Superior temporal gyrus (tissue), 1 donor: ENCODE data around the gene PAPPA2.

ENCODE experiments used
- DNase-seq: peaks from one replicate; pipeline ENCODE4 v3.0.0-alpha.2; 2016; ENCODE audit errors: extremely low spot score

Gene PAPPA2

DNA sequence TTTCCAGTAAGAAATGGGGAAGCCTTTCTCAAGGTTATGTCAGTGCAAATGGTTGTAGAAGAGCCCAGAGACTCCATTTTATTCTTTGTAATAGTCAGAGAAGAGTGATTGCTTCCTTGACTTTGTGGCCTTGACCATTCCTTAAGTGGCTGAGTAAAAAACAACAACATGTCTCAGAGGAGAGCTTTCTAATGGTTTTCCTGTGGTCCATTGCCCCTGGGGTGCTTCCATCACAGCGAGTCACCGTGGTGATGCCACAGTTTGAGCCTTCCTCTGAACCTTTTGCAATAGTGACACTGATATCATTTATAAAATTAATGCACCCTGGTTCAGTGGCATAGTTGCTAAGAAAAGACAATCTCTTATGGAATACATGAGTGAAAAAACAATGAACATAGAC, 38.6 kb downstream of the PAPPA2 start:
- no peak for DNase-seq

DNA sequence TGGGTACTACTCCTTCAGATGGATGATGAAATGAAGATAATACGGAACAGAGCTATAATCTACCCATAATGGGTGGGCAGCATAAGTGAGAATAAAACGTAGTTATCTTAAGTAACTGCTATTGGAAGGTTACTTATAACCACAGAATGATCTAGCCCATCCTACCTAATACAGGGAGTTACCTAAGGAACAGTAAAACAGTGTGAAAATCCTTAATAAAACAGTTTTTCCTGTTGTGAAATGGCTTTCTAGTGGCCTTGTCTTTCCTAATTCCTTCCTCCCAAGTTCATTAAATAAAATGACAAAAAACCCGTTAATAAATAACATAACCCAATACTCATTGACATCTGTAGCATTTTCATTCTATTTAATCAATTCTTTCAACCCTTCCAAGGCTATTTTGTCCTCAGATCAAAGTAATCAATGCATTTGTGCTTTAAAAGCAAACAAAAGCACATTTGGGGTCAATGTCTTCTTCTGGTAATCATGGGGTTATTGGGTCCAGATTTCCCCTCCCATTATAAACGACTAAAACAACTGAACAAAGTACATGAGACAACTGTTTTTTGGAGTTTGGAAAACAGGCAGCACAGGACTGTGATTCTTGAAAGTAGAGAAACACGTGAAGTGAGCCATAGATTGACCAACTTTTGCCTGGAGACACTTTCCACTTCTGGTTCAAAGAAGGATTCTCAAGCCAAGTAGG, 42.0 kb downstream of the PAPPA2 start:
- DNase-seq: no peak

DNA sequence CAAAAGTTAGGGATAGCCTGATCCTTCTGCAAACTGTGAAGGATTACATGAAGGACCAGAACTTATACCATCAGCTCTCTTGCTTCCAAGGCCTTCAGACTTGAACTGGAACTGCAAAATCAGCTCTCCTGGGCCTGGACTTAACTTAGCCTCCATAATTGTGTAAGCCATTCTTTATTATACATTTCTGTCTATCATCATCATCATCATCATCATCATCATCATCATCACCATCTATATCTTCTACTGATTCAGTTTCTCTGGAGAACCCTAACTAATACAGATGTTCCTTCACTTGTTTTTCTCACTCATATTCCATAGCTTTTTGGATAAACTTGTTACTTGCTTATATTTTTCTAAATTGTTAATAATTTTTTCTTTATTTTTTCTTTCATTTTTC, 50.0 kb downstream of the PAPPA2 start:
- no peak for DNase-seq

- DNase-seq: no peak
Observed at GRCh38 chr1:176515310-176515709, 52.3 kb downstream of the PAPPA2 start.

GRCh38 chr1:176517484-176517883, 54.5 kb downstream of the PAPPA2 start:
- no peak for DNase-seq

GRCh38 chr1:176521211-176521610, 58.2 kb downstream of the PAPPA2 start:
- DNase-seq: no peak

DNA sequence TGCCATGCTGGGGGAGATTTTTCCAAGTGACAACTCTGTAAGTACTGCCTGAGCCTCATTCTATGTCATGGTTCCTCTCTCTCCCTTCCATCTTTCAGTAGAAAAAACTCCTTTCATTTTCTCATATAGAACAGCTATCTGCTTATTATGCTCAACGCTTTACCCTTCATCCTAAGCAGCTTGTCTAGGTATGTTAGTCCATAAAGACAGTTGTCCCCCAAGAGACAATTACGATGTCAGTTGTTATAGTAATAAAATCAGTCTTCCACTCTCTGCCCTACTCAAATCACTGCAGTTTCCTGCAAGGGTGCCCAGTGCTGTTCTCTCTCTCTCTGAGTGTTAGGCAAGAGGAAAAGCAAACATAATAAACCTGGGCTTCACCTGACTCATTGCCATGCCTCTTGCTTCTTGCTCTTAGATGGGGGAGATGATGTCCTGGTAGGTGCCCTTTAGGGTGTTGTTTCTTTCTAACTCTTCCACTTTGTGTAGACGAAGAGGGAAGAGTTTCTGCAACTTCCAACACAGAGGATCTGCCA, 59.4 kb downstream of the PAPPA2 start:
- DNase-seq: no peak

- no peak for DNase-seq
Observed at GRCh38 chr1:176529395-176530090, 66.6 kb downstream of the PAPPA2 start.

DNA sequence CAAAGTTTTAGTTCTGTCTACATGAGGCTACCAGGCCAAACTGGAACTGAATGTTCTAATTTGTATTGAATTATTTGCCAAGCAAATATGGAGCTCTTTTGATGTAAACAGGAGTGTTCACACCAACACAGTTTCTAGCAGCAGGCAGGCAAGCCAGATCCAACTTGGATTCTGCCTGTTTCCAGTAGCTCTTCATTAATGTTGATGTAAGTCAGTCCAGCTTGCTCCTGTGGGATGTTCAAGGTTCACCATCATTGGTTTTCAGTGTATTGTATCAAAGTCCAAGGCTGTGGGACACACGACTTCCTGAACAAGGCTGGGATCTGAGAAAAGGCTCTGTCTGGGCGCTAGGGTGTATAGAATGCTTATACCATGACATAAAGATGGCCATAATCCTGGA, 68.1 kb downstream of the PAPPA2 start:
- no peak for DNase-seq

- no peak for DNase-seq
Observed at GRCh38 chr1:176531921-176532897, 69.2 kb downstream of the PAPPA2 start.

DNA sequence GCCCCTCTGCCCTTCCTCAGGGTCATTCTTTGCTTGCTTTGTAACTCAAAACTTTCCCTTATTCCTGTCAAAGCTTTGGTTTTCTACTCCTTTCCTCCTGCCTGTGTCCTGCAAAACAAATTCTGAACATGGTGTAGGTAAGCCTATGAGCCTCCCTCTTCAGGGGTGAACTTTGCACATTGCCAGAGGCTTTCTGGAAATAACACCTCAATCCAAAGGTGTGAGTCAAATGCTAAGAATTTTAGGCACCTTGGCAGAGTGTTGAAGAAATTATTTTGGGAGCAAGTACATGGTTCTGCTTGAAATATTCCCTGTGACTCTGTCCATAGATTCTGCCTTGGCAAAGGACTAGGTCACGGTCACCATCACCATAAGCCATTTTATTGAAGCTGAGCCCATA, 70.0 kb downstream of the PAPPA2 start:
- DNase-seq: no peak

- no peak for DNase-seq
Observed at GRCh38 chr1:176536588-176536987, 73.6 kb downstream of the PAPPA2 start.

DNA sequence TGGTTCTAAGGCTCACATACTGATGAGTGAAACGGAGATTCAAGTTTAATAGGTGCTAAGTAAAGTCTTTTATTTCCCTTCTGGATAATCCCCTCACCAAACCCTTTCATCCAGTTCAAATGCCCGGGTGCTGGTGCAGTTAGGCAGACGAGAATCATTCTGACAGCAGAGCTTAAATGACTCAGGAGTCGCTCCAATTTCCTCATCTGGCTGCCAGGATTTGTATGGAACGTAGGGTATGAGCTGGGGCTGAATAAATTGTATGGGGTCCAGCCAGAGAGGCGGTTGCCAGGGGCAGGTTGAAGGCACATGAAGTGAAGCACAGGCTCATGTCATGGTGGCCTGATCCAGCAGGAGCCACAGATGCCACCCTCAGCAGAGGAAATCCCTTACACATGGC, 76.0 kb downstream of the PAPPA2 start:
- DNase-seq: no peak

DNA sequence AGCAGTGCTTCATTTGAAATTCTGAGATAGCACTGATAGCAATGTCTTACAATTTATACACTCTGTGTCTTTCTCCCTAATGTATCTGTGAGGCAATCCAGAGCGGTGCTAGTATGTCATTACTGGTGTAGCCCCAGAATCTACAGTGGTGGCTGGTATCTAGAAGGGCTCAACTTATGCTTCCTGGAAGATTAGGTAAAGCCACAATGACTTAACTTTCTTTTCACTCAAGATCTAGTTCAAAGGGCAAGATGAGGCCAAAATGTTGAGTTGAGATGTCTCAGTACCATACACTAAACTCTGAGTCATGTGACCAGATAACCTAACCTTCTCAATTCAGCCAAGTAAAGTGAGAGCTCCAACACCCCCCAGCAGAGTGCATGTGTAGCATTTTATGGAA, 77.5 kb downstream of the PAPPA2 start:
- no peak for DNase-seq

DNA sequence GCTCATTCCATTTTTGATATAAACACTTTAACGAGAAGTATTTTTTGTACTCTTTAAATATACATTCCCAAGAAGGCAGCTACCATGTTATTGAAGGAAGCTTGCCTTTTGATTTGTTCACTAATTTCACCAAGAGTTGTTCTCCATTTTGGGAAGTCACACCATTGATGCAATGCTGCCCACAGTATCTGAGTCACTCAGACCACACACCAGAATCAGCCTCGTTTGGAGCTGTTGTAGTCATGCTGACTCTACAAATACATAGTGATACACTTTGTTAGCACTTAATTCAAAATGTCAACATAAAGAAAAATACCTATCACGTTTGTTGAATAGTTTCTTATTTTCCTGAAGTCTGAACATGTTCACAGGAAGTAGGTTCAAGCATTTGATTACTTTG, 78.7 kb downstream of the PAPPA2 start:
- no peak for DNase-seq

DNA sequence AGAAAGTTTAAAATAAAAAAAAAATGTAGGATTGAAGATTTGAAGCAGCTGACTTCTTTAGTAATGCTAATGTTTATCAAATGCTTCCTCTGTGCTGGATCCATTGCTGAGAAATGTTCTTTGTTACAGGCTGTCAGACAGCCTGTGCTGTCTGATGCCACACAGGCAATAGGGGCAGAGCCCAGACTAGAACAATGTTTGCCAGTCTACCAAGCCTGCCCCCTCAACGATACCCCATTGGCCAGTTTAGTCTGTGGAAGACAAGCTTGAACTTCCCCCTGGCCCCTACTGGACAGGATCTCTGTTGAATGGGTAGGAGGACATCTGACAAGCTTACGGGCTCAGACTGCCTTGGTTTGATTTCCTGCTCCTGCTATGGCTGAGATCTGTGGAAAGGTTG, 79.4 kb downstream of the PAPPA2 start:
- DNase-seq: no peak

- DNase-seq: no peak
Observed at GRCh38 chr1:176543360-176544129, 80.6 kb downstream of the PAPPA2 start.

GRCh38 chr1:176545034-176545639, 82.2 kb downstream of the PAPPA2 start:
- no peak for DNase-seq

DNA sequence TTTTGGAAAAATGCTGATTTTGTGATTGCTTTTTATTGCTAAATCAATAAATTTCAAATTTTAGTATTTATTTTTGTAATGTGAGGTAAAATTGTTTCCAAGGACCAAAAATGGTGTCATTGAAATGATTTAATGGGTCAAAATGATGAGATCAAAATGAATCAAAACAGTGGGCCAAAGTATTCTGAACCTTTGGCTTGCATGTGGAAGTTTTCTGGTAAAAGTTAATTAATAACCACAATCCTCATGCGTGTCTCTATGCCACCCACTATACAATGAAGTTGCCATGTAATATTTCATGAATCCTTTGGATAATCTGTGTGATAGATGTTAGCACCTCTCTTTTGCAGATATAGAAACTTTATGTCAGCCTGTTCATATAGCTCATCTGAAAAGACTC, 83.8 kb downstream of the PAPPA2 start:
- no peak for DNase-seq

- DNase-seq: no peak
Observed at GRCh38 chr1:176551146-176551545, 88.2 kb downstream of the PAPPA2 start.
